GM12878 (cell line): ENCODE data around the gene C9orf78. TPM values are rescaled to one million over a fixed set of nuclear protein-coding genes. Genes with fewer than 3 reads are reported as not detected.

ENCODE experiments used
- ATAC-seq: fragments of 200-7000 bp; cut with Tn5 transposase; 3 replicates; pipeline ENCODE4 v1.9.1; 2020; ENCODE audit warnings: mild to moderate bottlenecking, moderate library complexity
- BruUV-seq: library from RNA; stranded (reverse); fragments of 400-500 nt; replicated peaks from 2 replicates; lab custom pipeline; 2021; lab: Mats Ljungman, UMichigan
- CTCF ChIA-PET: fragments of 300-600 bp; sonication (Branson Sonifier 250); formaldehyde crosslinking; extraction: SDS; loops from one replicate; lab custom pipeline; 2021; ENCODE audit warnings: inconsistent platforms; lab: Yijun Ruan, JAX
- POLR2A ChIA-PET: fragments of 350-600 bp; formaldehyde crosslinking; extraction: SDS; loops from one replicate; lab custom pipeline; 2021; ENCODE audit warnings: inconsistent platforms; lab: Charles Lee
- RAD21 ChIA-PET: fragments of 300-600 bp; sonication (Branson Sonifier 250); formaldehyde crosslinking; loops from one replicate; lab custom pipeline; 2023; ENCODE audit warnings: antibody characterized with exemption; ENCODE audit not compliant: unreplicated experiment; lab: Charles Lee
- SMC1A ChIA-PET: fragments of 300-600 bp; sonication (Branson Sonifier 250); formaldehyde crosslinking; loops from one replicate; lab custom pipeline; 2023; ENCODE audit not compliant: unreplicated experiment, uncharacterized antibody; lab: Charles Lee
- DNase-seq: peaks from one replicate; pipeline ENCODE4 v3.0.0-alpha.2; 2011; ENCODE audit warnings: low read depth, low spot score
- FAIRE-seq: peaks from 3 replicates; lab custom pipeline; 2011; peaks lifted over from hg19 to GRCh38; lab: Jason Lieb, UNC
- H2AFZ ChIP-seq: 2 replicates; pipeline ENCODE4 v1.6.0; 2011; ENCODE audit warnings: low read depth, low read length, control low read depth; ENCODE audit not compliant: control insufficient read depth
- H3K27ac ChIP-seq: 2 replicates; pipeline ENCODE4 v1.5.1; 2011; ENCODE audit warnings: control low read depth; ENCODE audit not compliant: control insufficient read depth, insufficient read depth
- H3K27me3 ChIP-seq, 2 experiments: replicated peaks in 1 of 2; 2 replicates each; pipeline versions ENCODE4 v1.6.0 to v1.6.1; 2011; ENCODE audit warnings: low read length in 1 of 2; ENCODE audit not compliant: control insufficient read depth in 2 of 2, insufficient read depth in 2 of 2
- H3K36me3 ChIP-seq, 2 experiments: 2 replicates each; pipeline ENCODE4 v1.5.1; 2011; ENCODE audit warnings: low read length in 1 of 2; ENCODE audit not compliant: control insufficient read depth in 2 of 2, insufficient read depth in 2 of 2
- H3K4me1 ChIP-seq: 2 replicates; pipeline ENCODE4 v1.6.1; 2011; ENCODE audit warnings: mild to moderate bottlenecking, low read length, moderate library complexity, mixed read lengths; ENCODE audit not compliant: control insufficient read depth, insufficient read depth
- H3K4me2 ChIP-seq: 2 replicates; pipeline ENCODE4 v1.6.0; 2011; ENCODE audit warnings: control low read depth; ENCODE audit not compliant: control insufficient read depth, insufficient read depth
- H3K4me3 ChIP-seq: fragments of 200-600 bp; sonication (generic); 2 replicates; pipeline ENCODE4 v1.5.1; 2016
- H3K79me2 ChIP-seq: 2 replicates; pipeline ENCODE4 v1.6.0; 2011; ENCODE audit warnings: low read length; ENCODE audit not compliant: control insufficient read depth, insufficient read depth
- H3K9ac ChIP-seq: 2 replicates; pipeline ENCODE4 v1.8.0; 2011; ENCODE audit warnings: low read length, control low read depth, mixed read lengths; ENCODE audit not compliant: control insufficient read depth, insufficient read depth
- H3K9me3 ChIP-seq: replicated peaks from 3 replicates; pipeline ENCODE4 v1.5.1; 2011; ENCODE audit warnings: mild to moderate bottlenecking, low read length; ENCODE audit not compliant: control insufficient read depth, insufficient read depth
- H4K20me1 ChIP-seq: 2 replicates; pipeline ENCODE4 v1.6.0; 2011; ENCODE audit not compliant: control insufficient read depth, insufficient read depth
- ATF7 ChIP-seq: fragments of 450-650 bp; IDR thresholded peaks from 2 replicates; pipeline ENCODE4 v1.6.1; 2016; ENCODE audit warnings: low read depth, mild to moderate bottlenecking
- CEBPB ChIP-seq, 2 experiments: fragments of 150-350 bp in 1 of 2; IDR thresholded peaks; 2 replicates each; pipeline ENCODE4 v1.6.1; 2012 to 2014; ENCODE audit warnings: low read depth in 2 of 2, low read length in 2 of 2, borderline replicate concordance in 1 of 2, inconsistent platforms in 1 of 2
- KAT2A ChIP-seq: conservative IDR thresholded peaks from 2 replicates; pipeline ENCODE4 v1.6.1; 2011; ENCODE audit warnings: low read depth, low read length; ENCODE audit not compliant: control insufficient read depth
- NKRF ChIP-seq: fragments of 450-650 bp; conservative IDR thresholded peaks from 2 replicates; pipeline ENCODE4 v1.6.1; 2017; ENCODE audit warnings: mild to moderate bottlenecking, moderate library complexity
- TCF12 ChIP-seq: IDR thresholded peaks from 2 replicates; pipeline ENCODE4 v1.6.1; 2011; ENCODE audit warnings: low read depth, mild to moderate bottlenecking, low read length
- WGBS: methylation state at CpG from one replicate; pipeline ENCODE4 v1.1.6; 2016; ENCODE audit warnings: low lambda C conversion rate; ENCODE audit not compliant: insufficient replicate concordance, insufficient coverage; ENCODE audit errors: missing lambda C conversion rate; 5-methylcytosine and 5-hydroxymethylcytosine counted together
- in situ Hi-C: fragments of 300-500 bp; cut with MboI; formaldehyde crosslinking; loops from 9 replicates; pipeline ENCODE4 v1.14.3; 2018; ENCODE audit warnings: mixed read lengths
- intact Hi-C: fragments of 100-400 bp; cut with micrococcal nuclease; formaldehyde crosslinking; loops from one replicate; pipeline ENCODE4 v1.14.2; 2022; ENCODE audit not compliant: unreplicated experiment
- polyA plus RNA-seq, 11 experiments: library from polyadenylated mRNA; depleted of rRNA in 4 of 11; unstranded in 6 of 11; stranded (reverse) in 5 of 11; fragments of >200 nt; fragmentation: Nextera tagmentation in 4 of 11; fragmentation: Illumina TruSeq in 1 of 11; extraction: Ambion mirVana in 4 of 11; extraction: Trizol in 1 of 11; gene quantifications; 1 replicate in 1 of 11; 2 replicates in 10 of 11; pipeline versions ENCODE4 v1.2.1 to v1.2.3, GENCODE V29; 2011 to 2016; ENCODE audit warnings: inconsistent platforms in 2 of 11, missing spikeins in 2 of 11, low read depth in 1 of 11
- total RNA-seq, 4 experiments: library from RNA; depleted of rRNA in 3 of 4; stranded (reverse); fragments of >200 nt in 3 of 4; fragmentation: Illumina TruSeq in 1 of 4; extraction: Trizol in 1 of 4; gene quantifications; 2 replicates each; pipeline versions ENCODE4 v1.2.1 to v1.2.3, GENCODE V29; 2013 to 2021

Gene C9orf78
- total and polyA plus RNA-seq, 10 of the 15 experiments (the other 5 are each of a cell fraction or from before 2014, with no cell fraction given), result 23.0 to 60.9 (median 47.5) TPM

GRCh38 chr9:129875687-129876395, 40.8 kb upstream of the C9orf78 start:
- no peak for FAIRE-seq
- BruUV-seq, result no TSS peak

More at GRCh38 chr9:129875687-129876395, 40.8 kb upstream of the C9orf78 start:
- intact Hi-C loops, result no loop called here
- ChIA-PET POLR2A (interaction anchor here (0.7 kb wide), 1 partner anchor 224 kb away, joined by 5 read pairs; no protein-coding TSS in a partner anchor), CTCF (no interaction called here), RAD21 (no interaction called here), SMC1A (no interaction called here)
- no peak for DNase-seq
- Histone ChIP-seq H3K4me3 (no peak overlapping the region), H3K9ac (no peak overlapping the region), H2AFZ (no peak overlapping the region), H3K4me2 (no peak overlapping the region), H3K4me1 (no peaks in the 10 kb centered on the region; the same call in 1 of the 2 replicates), H4K20me1 (no peaks in the 10 kb centered on the region), H3K79me2 (no peaks in the 10 kb centered on the region), H3K27ac (no peak overlapping the region), H3K36me3 (no peaks in the 10 kb centered on the region; a peak in 2 of 4 replicates), H3K9me3 (no peaks in the 10 kb centered on the region), H3K27me3 (no peaks in the 10 kb centered on the region)
- in situ Hi-C loops, result loop anchor here (10.0 kb wide), 1 partner anchor 369 kb away; no protein-coding TSS in a partner anchor
- ATAC-seq, result no peak
- TF ChIP-seq ATF7 (no peak), KAT2A (no peak), TCF12 (no peak), CEBPB (IDR thresholded peaks at IDR 0.05; ENCODE audit: borderline replicate concordance in 1 of 2, low read depth in 2 of 2, low read length in 2 of 2) (no peak), NKRF (no peak)
- 97% methylated on average over 21 of the region's 27 CpGs for WGBS
